Measurements from ENCODE around the gene SECTM1. TPM values are rescaled to one million over a fixed set of nuclear protein-coding genes. Genes with fewer than 3 reads are reported as not detected.

The SECTM1 gene
- total RNA-seq, 1 experiment from 2014 or later = 61.7 TPM

- ChIA-PET POLR2A (ENCODE audit: unreplicated experiment) (no interaction called here), CTCF (no interaction called here)
- H3K27ac ChIP-seq (ENCODE audit: low read length) = peak overlapping the region; percentile 88
- peak overlapping the region; percentile 94 for H3K9ac ChIP-seq (ENCODE audit: low read length)
- H3F3A ChIP-seq (ENCODE audit: low read length, unreplicated experiment) = peaks cover 11% of the 10 kb centered on the region
- no peak overlapping the region for H2AFZ ChIP-seq (ENCODE audit: low read length)
- H3K36me3 ChIP-seq (ENCODE audit: low read depth, low read length) = no peaks in the 10 kb centered on the region
- ATAC-seq (no peak), DNase-seq (no peak)
- H3K27me3 ChIP-seq (ENCODE audit: low read length) = no peaks in the 10 kb centered on the region
- H3K79me2 ChIP-seq (ENCODE audit: low read length) = peaks cover 8% of the 10 kb centered on the region
- H3K9me3 ChIP-seq (ENCODE audit: low read length) = no peaks in the 10 kb centered on the region
- no peak for TF ChIP-seq CTCF (conservative IDR thresholded peaks at IDR 0.05; ENCODE audit: low read depth, low read length)
- no peak for TF ChIP-seq EZH2 (IDR thresholded peaks at IDR 0.05; ENCODE audit: low read length, unreplicated experiment)
- no peak for TF ChIP-seq EZH2phosphoT487 (IDR thresholded peaks at IDR 0.05; ENCODE audit: borderline replicate concordance, low read length)
- intact Hi-C loops (cut with micrococcal nuclease) = no loop called here
- H4K20me1 ChIP-seq (ENCODE audit: low read length) = no peaks in the 10 kb centered on the region
- peaks cover 65% of the 10 kb centered on the region for H3K4me1 ChIP-seq (ENCODE audit: insufficient read depth, low read length)
- H3K4me2 ChIP-seq (ENCODE audit: low read length) = peak overlapping the region; percentile 94
- H3K9me2 ChIP-seq (replicated peaks; ENCODE audit: low read length) = no peaks in the 10 kb centered on the region
- peak overlapping the region; percentile 75 for H3K4me3 ChIP-seq (ENCODE audit: low read length)
- BruUV-seq (replicated peaks) = TSS peak; percentile 75
These were observed 41.9 kb downstream of the SECTM1 start for GRCh38 chr17:82291582-82292250.

- ATAC-seq (peak; percentile 58), DNase-seq (peak; percentile 88)
- H3F3A ChIP-seq (ENCODE audit: low read length, unreplicated experiment) = peaks cover 11% of the 10 kb centered on the region
- H3K9me2 ChIP-seq (replicated peaks; ENCODE audit: low read length) = no peaks in the 10 kb centered on the region
- POLR2A ChIA-PET (ENCODE audit: unreplicated experiment) = interaction anchor here (0.7 kb wide), 1 partner anchor 9 kb away, joined by 3 read pairs; no protein-coding TSS in a partner anchor
- no peaks in the 10 kb centered on the region for H3K36me3 ChIP-seq (ENCODE audit: low read depth, low read length)
- H3K4me2 ChIP-seq (ENCODE audit: low read length) = peak overlapping the region; percentile 74
- TSS peak; percentile 83 for BruUV-seq (replicated peaks)
- peaks cover 8% of the 10 kb centered on the region for H3K79me2 ChIP-seq (ENCODE audit: low read length)
- peak overlapping the region; percentile 37; the same call in 1 of the 2 replicates for H2AFZ ChIP-seq (ENCODE audit: low read length)
- intact Hi-C loops (cut with micrococcal nuclease) = loop anchor here (2.0 kb wide), 1 partner anchor 19 kb away; no protein-coding TSS in a partner anchor
- H3K27ac ChIP-seq (ENCODE audit: low read length) = peak overlapping the region; percentile 93
- H3K4me1 ChIP-seq (ENCODE audit: insufficient read depth, low read length) = peaks cover 40% of the 10 kb centered on the region
- peak overlapping the region; percentile 35 for H3K4me3 ChIP-seq (ENCODE audit: low read length)
- H3K9ac ChIP-seq (ENCODE audit: low read length) = peak overlapping the region; percentile 64
- no peaks in the 10 kb centered on the region for H3K27me3 ChIP-seq (ENCODE audit: low read length)
- TF ChIP-seq CTCF (conservative IDR thresholded peaks at IDR 0.05; ENCODE audit: low read depth, low read length) (no peak), EZH2 (IDR thresholded peaks at IDR 0.05; ENCODE audit: low read length, unreplicated experiment) (no peak), EZH2phosphoT487 (IDR thresholded peaks at IDR 0.05; ENCODE audit: borderline replicate concordance, low read length) (no peak)
- no peaks in the 10 kb centered on the region for H3K9me3 ChIP-seq (ENCODE audit: low read length)
- CTCF ChIA-PET = no interaction called here
- H4K20me1 ChIP-seq (ENCODE audit: low read length) = no peaks in the 10 kb centered on the region
These were observed 45.4 kb downstream of the SECTM1 start for GRCh38 chr17:82287868-82288801.

All from PC-3 (cell line).